HEK293 (cell line): ENCODE measurements around the gene SCUBE1.

Experiments used
- CTCF ChIA-PET: fragments of 350-600 bp; formaldehyde crosslinking; extraction: SDS; loops from one replicate; lab custom pipeline; 2021; ENCODE audit warnings: antibody characterized with exemption; lab: Yijun Ruan, JAX
- POLR2A ChIA-PET: fragments of 300-600 bp; formaldehyde crosslinking; extraction: SDS; loops from one replicate; lab custom pipeline; 2020; ENCODE audit warnings: antibody characterized with exemption, inconsistent platforms; lab: Yijun Ruan, JAX
- H3K27ac ChIP-seq: fragments of 200-500 bp; sonication (Bioruptor generic); 2 replicates; pipeline ENCODE4 v1.5.1; 2014; ENCODE audit warnings: low read depth, low read length, control low read depth, inconsistent platforms; ENCODE audit errors: extremely low read depth
- H3K36me3 ChIP-seq, 2 experiments: fragments of 200-500 bp in 1 of 2; sonication (Bioruptor generic) in 1 of 2; 1 replicate in 1 of 2; 2 replicates in 1 of 2; pipeline ENCODE4 v1.5.1; 2014 to 2017; ENCODE audit warnings: inconsistent platforms in 2 of 2, low read length in 2 of 2; ENCODE audit not compliant: control insufficient read depth in 2 of 2, insufficient read depth in 1 of 2
- H3K4me1 ChIP-seq: fragments of 200-500 bp; sonication (Bioruptor generic); 2 replicates; pipeline ENCODE4 v1.5.1; 2014; ENCODE audit warnings: mild to moderate bottlenecking, low read length, inconsistent platforms; ENCODE audit not compliant: control insufficient read depth, insufficient read depth
- H3K4me3 ChIP-seq: 2 replicates; pipeline ENCODE4 v1.5.1; 2011; ENCODE audit warnings: low read depth, mild to moderate bottlenecking, control low read depth, low read length, moderate library complexity
- H3K9me3 ChIP-seq: fragments of 200-500 bp; sonication (Bioruptor generic); 2 replicates; pipeline ENCODE4 v1.5.1; 2014; ENCODE audit warnings: low read depth, low read length, inconsistent platforms; ENCODE audit not compliant: control insufficient read depth, insufficient read depth
- GLIS2 ChIP-seq: fragments of 450-650 bp; formaldehyde crosslinking; IDR thresholded peaks from 2 replicates; pipeline ENCODE4 v1.5.1; 2016; ENCODE audit warnings: missing biosample characterization, missing genetic modification characterization
- HOXC10 ChIP-seq: sonication (generic); formaldehyde crosslinking; IDR thresholded peaks from 2 replicates; pipeline ENCODE4 v1.8.1; 2023; ENCODE audit warnings: mild to moderate bottlenecking, missing genetic modification reagents
- ZBTB10 ChIP-seq: fragments of 450-650 bp; formaldehyde crosslinking; IDR thresholded peaks from 2 replicates; pipeline ENCODE4 v1.5.1; 2016; ENCODE audit warnings: missing biosample characterization, missing genetic modification characterization
- ZBTB6 ChIP-seq: fragments of 450-650 bp; formaldehyde crosslinking; IDR thresholded peaks from 2 replicates; pipeline ENCODE4 v1.5.1; 2017; ENCODE audit warnings: missing biosample characterization, missing genetic modification characterization
- ZEB2 ChIP-seq: fragments of 450-650 bp; formaldehyde crosslinking; IDR thresholded peaks from 2 replicates; pipeline ENCODE4 v1.5.1; 2016; ENCODE audit warnings: missing biosample characterization, missing genetic modification characterization
- ZNF121 ChIP-seq: fragments of 450-650 bp; formaldehyde crosslinking; IDR thresholded peaks from 2 replicates; pipeline ENCODE4 v1.5.1; 2016; ENCODE audit warnings: missing biosample characterization, missing genetic modification characterization
- ZNF16 ChIP-seq: fragments of 450-650 bp; formaldehyde crosslinking; IDR thresholded peaks from 2 replicates; pipeline ENCODE4 v1.5.1; 2016; ENCODE audit warnings: low read depth, missing biosample characterization, missing genetic modification characterization
- ZNF2 ChIP-seq: fragments of 450-650 bp; formaldehyde crosslinking; IDR thresholded peaks from 2 replicates; pipeline ENCODE4 v1.5.1; 2016; ENCODE audit warnings: missing biosample characterization, missing genetic modification characterization
- ZNF335 ChIP-seq: fragments of 450-650 bp; formaldehyde crosslinking; conservative IDR thresholded peaks from 2 replicates; pipeline ENCODE4 v1.5.1; 2016; ENCODE audit warnings: missing biosample characterization, missing genetic modification characterization
- ZNF544 ChIP-seq: fragments of 450-650 bp; formaldehyde crosslinking; IDR thresholded peaks from 2 replicates; pipeline ENCODE4 v1.5.0; 2017; ENCODE audit warnings: missing biosample characterization, missing genetic modification characterization
- ZNF580 ChIP-seq: fragments of 450-650 bp; formaldehyde crosslinking; IDR thresholded peaks from 2 replicates; pipeline ENCODE4 v1.5.1; 2016; ENCODE audit warnings: missing biosample characterization, missing genetic modification characterization
- TF ChIP-seq, protein P1 (sequence below): fragments of 450-650 bp; formaldehyde crosslinking; IDR thresholded peaks from 2 replicates; pipeline ENCODE4 v1.5.1; 2016; ENCODE audit warnings: missing biosample characterization, missing genetic modification characterization
- TF ChIP-seq, protein P2 (sequence below): sonication (generic); formaldehyde crosslinking; IDR thresholded peaks from 2 replicates; pipeline ENCODE4 v1.8.1; 2022; ENCODE audit warnings: mild to moderate bottlenecking, moderate library complexity, missing genetic modification reagents
- TF ChIP-seq, protein P3 (sequence below): fragments of 450-650 bp; formaldehyde crosslinking; IDR thresholded peaks from 2 replicates; pipeline ENCODE4 v1.5.1; 2016; ENCODE audit warnings: missing biosample characterization, missing genetic modification characterization

Gene SCUBE1

DNA sequence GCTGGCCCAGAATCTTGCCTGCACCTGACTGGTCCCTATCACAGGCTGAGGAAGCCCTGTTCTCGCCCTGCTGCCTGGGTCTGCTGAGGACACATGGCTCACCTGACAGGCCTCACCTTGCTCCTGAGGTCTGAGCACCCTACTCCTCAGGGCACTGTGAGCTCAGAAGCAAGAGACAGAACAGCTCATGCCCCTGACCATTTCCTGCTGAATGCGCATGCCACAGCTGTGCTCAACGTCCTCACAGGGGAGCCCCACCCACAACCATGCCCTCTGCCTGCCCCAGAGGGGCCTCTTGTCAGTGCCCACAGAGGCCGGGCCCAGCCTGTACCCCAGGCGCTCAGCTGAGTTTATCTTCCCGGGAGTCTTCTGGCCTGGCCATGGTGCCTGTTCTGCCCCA, 194.6 kb downstream of the SCUBE1 start:
- H3K27ac ChIP-seq: no peak overlapping the region
- POLR2A ChIA-PET: interaction anchor here (1.0 kb wide), 2 partner anchors 10 to 37 kb away, joined by 4 to 6 read pairs; no protein-coding TSS in a partner anchor

DNA sequence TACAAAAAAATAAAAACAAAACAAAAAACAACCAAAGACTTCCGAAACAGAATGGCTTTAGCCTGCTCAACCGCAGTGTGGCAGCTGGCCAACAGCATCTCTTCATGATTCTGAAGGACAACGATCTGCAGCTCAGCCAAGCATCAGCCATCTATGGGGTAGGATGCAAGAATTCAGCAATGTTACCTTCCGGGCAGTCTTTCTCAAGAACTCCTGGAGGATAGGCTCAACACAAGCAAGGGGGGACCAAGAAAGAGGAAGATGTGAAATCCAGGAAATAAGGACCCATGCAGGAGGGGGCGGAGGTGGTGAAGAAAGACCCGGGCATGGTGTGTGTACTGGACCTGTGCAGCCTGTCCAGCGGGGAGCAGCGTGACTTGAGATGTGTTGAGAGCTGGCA, 195.4 kb downstream of the SCUBE1 start:
- H3K4me1 ChIP-seq: peaks cover 10% of the 10 kb centered on the region
- H3K4me3 ChIP-seq: no peak overlapping the region
- POLR2A ChIA-PET: interaction anchor here (1.1 kb wide), 1 partner anchor 40 kb away, joined by 3 read pairs; no protein-coding TSS in a partner anchor
- H3K36me3 ChIP-seq: no peaks in the 10 kb centered on the region
- CTCF ChIA-PET: interaction anchor here (1.8 kb wide), 1 partner anchor 12 kb away, joined by 4 read pairs; no protein-coding TSS in a partner anchor
- H3K9me3 ChIP-seq: no peaks in the 10 kb centered on the region
- no peak overlapping the region for H3K27ac ChIP-seq
- TF ChIP-seq ZNF335 (tag by site-specific recombination) (no peak), HOXC10 (no peak), ZNF2 (no peak)
- TF ChIP-seq, protein P1, sequence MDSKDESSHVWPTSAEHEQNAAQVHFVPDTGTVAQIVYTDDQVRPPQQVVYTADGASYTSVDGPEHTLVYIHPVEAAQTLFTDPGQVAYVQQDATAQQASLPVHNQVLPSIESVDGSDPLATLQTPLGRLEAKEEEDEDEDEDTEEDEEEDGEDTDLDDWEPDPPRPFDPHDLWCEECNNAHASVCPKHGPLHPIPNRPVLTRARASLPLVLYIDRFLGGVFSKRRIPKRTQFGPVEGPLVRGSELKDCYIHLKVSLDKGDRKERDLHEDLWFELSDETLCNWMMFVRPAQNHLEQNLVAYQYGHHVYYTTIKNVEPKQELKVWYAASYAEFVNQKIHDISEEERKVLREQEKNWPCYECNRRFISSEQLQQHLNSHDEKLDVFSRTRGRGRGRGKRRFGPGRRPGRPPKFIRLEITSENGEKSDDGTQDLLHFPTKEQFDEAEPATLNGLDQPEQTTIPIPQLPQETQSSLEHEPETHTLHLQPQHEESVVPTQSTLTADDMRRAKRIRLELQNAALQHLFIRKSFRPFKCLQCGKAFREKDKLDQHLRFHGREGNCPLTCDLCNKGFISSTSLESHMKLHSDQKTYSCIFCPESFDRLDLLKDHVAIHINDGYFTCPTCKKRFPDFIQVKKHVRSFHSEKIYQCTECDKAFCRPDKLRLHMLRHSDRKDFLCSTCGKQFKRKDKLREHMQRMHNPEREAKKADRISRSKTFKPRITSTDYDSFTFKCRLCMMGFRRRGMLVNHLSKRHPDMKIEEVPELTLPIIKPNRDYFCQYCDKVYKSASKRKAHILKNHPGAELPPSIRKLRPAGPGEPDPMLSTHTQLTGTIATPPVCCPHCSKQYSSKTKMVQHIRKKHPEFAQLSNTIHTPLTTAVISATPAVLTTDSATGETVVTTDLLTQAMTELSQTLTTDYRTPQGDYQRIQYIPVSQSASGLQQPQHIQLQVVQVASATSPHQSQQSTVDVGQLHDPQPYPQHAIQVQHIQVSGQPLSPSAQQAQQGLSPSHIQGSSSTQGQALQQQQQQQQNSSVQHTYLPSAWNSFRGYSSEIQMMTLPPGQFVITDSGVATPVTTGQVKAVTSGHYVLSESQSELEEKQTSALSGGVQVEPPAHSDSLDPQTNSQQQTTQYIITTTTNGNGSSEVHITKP (tag by site-specific recombination): peak; percentile 40; the same call in 1 of the 2 replicates

More for the DNA sequence above, 194.6 kb downstream of the SCUBE1 start:
- TF ChIP-seq, protein P2, sequence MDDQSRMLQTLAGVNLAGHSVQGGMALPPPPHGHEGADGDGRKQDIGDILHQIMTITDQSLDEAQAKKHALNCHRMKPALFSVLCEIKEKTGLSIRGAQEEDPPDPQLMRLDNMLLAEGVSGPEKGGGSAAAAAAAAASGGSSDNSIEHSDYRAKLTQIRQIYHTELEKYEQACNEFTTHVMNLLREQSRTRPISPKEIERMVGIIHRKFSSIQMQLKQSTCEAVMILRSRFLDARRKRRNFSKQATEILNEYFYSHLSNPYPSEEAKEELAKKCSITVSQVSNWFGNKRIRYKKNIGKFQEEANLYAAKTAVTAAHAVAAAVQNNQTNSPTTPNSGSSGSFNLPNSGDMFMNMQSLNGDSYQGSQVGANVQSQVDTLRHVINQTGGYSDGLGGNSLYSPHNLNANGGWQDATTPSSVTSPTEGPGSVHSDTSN (CRISPR knock-in tag): no peak
- TF ChIP-seq, protein P3, sequence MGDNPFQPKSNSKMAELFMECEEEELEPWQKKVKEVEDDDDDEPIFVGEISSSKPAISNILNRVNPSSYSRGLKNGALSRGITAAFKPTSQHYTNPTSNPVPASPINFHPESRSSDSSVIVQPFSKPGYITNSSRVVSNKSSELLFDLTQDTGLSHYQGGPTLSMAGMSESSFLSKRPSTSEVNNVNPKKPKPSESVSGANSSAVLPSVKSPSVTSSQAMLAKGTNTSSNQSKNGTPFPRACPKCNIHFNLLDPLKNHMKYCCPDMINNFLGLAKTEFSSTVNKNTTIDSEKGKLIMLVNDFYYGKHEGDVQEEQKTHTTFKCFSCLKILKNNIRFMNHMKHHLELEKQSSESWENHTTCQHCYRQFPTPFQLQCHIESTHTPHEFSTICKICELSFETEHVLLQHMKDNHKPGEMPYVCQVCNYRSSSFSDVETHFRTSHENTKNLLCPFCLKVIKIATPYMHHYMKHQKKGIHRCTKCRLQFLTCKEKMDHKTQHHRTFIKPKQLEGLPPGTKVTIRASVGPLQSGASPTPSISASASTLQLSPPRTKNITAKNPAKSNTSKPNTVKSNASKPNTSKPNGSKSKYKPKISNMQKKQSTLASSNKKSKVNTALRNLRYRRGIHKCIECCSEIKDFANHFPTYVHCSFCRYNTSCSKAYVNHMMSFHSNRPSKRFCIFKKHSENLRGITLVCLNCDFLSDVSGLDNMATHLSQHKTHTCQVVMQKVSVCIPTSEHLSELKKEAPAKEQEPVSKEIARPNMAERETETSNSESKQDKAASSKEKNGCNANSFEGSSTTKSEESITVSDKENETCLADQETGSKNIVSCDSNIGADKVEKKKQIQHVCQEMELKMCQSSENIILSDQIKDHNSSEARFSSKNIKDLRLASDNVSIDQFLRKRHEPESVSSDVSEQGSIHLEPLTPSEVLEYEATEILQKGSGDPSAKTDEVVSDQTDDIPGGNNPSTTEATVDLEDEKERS (tag by site-specific recombination): no peak
- TF ChIP-seq ZEB2 (tag by site-specific recombination) (no peak), ZNF16 (tag by site-specific recombination) (no peak), ZNF580 (tag by site-specific recombination) (no peak), ZBTB6 (tag by site-specific recombination) (no peak), ZBTB10 (no peak), GLIS2 (no peak), ZNF544 (tag by site-specific recombination) (no peak), ZNF121 (tag by site-specific recombination) (no peak)
- TF ChIP-seq, all 188 proteins: peak for 0
- H3K4me1 ChIP-seq: peaks cover 10% of the 10 kb centered on the region
- no peak overlapping the region for H3K4me3 ChIP-seq
- no peaks in the 10 kb centered on the region for H3K36me3 ChIP-seq
- no peaks in the 10 kb centered on the region for H3K9me3 ChIP-seq
- CTCF ChIA-PET: interaction anchor here (0.6 to 1.8 kb wide), 3 partner anchors 11 to 518 kb away, joined by 3 to 4 read pairs (median 4); no protein-coding TSS in a partner anchor
